Measurements from ENCODE around the gene ADCY7. TPM values are rescaled to one million over a fixed set of nuclear protein-coding genes. Genes with fewer than 3 reads are reported as not detected.

Gene ADCY7
- total RNA-seq, 4 donors from 2014 or later = 4.6 to 44.9 (median 14.1) TPM

DNA sequence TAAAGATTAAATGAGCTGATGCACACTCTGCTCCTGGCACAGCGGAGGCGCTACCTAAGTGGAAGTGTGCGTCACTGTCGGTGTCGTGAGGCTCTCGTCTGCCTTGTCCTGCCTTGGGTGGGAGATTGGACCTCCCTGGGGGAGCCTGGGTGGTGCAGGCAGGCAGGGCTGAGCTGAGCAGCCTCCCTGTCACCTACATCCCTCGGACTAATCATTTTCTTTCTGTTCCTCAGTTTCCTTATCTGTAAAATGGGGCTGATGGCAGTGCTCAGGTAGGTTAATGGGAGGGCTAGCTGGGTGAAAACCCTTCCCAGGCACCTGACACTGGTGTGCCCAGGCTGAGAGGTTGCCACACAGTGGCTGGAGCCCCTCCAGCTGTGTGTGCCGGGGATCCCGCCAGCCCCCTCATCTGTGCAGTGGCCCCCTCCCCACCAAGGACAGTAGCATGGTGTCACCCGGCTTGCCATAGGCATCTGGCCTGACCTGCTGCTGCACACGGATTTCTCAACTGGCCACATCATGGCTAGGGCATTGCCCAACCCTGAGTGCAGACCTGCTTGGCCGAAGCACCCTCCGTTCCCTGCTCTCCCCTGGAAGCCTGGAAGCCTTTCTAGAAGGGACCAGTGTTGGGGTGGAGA, 4.3 kb downstream of the ADCY7 start:
- no peak for DNase-seq
- Histone ChIP-seq H3K36me3 (no peaks in the 10 kb centered on the region), H3K27me3 (no peaks in the 10 kb centered on the region), H3K27ac (no peak overlapping the region), H3K4me1 (peaks cover 9 to 46% (median 20%) of the 10 kb centered on the region in 4 donors), H3K9me3 (no peaks in the 10 kb centered on the region), H3K4me3 (no peak overlapping the region)
- in situ Hi-C loops (cut with MboI; ENCODE audit: low pct_ligation_motif_present in 1 of 4, low pct_unique_long_range_greater_than_20kb in 1 of 4, low sequenced_read_pairs in 3 of 4) = no loop called here
- TF ChIP-seq, protein P1, sequence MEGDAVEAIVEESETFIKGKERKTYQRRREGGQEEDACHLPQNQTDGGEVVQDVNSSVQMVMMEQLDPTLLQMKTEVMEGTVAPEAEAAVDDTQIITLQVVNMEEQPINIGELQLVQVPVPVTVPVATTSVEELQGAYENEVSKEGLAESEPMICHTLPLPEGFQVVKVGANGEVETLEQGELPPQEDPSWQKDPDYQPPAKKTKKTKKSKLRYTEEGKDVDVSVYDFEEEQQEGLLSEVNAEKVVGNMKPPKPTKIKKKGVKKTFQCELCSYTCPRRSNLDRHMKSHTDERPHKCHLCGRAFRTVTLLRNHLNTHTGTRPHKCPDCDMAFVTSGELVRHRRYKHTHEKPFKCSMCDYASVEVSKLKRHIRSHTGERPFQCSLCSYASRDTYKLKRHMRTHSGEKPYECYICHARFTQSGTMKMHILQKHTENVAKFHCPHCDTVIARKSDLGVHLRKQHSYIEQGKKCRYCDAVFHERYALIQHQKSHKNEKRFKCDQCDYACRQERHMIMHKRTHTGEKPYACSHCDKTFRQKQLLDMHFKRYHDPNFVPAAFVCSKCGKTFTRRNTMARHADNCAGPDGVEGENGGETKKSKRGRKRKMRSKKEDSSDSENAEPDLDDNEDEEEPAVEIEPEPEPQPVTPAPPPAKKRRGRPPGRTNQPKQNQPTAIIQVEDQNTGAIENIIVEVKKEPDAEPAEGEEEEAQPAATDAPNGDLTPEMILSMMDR (IDR thresholded peaks at IDR 0.05) = no peak
- TF ChIP-seq POLR2AphosphoS5 (IDR thresholded peaks at IDR 0.05) (no peak), EP300 (IDR thresholded peaks at IDR 0.05; ENCODE audit: low read depth) (no peak), POLR2A (IDR thresholded peaks at IDR 0.05) (no peak)
- WGBS, 2 donors (ENCODE audit: low coverage in 1 of 2) = 83% methylated on average over 12 of the region's 13 CpGs; no CpG with 5 or more reads in 1 of the 2 donors
- intact Hi-C loops (cut with DNase I; ENCODE audit: low total_unique reads) = no loop called here

DNA sequence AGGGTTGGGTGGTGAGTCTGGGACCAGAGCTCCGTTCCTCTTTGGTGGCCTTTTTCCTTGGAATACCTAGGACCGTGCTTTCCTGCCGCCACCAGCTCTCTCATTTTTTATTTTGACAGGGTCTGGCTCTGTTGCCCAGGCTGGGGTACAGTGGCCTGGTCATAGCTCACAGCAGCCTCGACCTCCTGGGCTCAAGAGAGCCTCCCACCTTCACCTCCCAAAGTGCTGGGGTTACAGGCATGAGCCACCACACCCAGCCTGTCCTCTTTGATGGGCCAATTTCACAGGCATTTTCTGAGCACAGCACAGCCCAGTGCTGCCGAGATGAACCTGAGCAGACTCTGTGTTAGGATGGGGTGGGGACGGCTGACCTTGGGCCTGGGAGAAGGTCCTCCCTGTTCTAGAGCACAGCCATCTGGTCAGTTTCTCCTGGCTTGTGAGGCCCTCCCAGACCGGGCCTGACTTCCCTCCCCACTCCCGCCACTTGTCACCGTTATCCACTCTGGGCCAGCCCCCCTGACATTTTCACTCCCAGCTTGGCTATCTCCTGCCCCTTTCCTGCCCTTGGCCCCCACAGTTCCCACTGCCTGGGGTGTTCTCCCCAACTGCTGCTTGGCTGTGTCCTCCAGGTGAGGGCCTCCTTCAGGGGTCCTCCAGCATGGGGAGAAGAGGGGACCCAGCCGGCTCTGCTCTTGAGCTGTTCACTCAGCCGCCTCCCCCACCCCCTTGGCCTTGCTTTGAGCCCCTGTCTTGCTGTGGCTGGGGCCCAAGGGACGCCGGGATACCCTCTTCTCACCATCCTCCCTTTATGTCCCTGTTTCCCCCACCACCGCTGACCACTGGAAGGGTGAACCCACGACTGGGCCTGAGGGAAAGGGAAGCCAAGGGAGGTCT, 5.0 kb downstream of the ADCY7 start:
- Histone ChIP-seq H3K4me1 (peaks cover 9 to 38% (median 15%) of the 10 kb centered on the region in 4 donors), H3K27me3 (no peaks in the 10 kb centered on the region), H3K27ac (no peak overlapping the region), H3K9me3 (no peaks in the 10 kb centered on the region), H3K4me3 (no peak overlapping the region), H3K36me3 (no peaks in the 10 kb centered on the region)
- TF ChIP-seq POLR2A (IDR thresholded peaks at IDR 0.05) = no peak
- no peak for TF ChIP-seq EP300 (IDR thresholded peaks at IDR 0.05; ENCODE audit: low read depth)
- TF ChIP-seq POLR2AphosphoS5 (IDR thresholded peaks at IDR 0.05) = no peak
- TF ChIP-seq, protein P1 (IDR thresholded peaks at IDR 0.05) = no peak
- intact Hi-C loops (cut with DNase I; ENCODE audit: low total_unique reads) (no loop called here), in situ Hi-C loops (cut with MboI; ENCODE audit: low pct_ligation_motif_present in 1 of 4, low pct_unique_long_range_greater_than_20kb in 1 of 4, low sequenced_read_pairs in 3 of 4) (no loop called here)
- WGBS, 2 donors (ENCODE audit: low coverage in 1 of 2) = 83% methylated on average over 15 of the region's 15 CpGs; no CpG with 5 or more reads in 1 of the 2 donors
- DNase-seq = no peak

DNA sequence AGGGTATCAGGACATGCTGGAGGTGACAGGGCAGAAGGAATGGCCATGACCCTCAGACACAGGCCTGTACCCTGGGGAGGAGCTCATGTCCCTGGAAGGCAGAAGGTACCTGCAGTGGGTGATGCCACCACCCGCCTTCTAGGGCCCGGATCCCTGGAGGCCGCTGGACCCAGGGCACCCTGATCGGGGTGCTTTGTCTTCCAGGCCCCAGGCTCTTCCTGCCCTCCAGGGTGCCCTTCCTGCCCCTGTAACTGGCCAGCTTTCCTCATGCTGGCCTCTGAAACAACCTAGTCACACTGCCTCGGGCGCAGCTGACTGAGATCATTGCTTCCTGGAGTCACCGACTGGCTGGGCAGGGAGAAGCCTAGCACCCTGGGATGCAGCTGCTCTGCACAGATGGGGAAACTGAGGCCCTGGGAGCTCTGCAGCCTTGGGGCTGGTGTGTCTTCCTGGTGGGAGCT, 5.8 kb downstream of the ADCY7 start:
- WGBS, 2 donors (ENCODE audit: low coverage in 1 of 2) = 87% methylated on average over 7 of the region's 7 CpGs; no CpG with 5 or more reads in 1 of the 2 donors
- TF ChIP-seq POLR2A (IDR thresholded peaks at IDR 0.05) = no peak
- TF ChIP-seq, protein P1 (IDR thresholded peaks at IDR 0.05) = no peak
- no peak for TF ChIP-seq POLR2AphosphoS5 (IDR thresholded peaks at IDR 0.05)
- TF ChIP-seq EP300 (IDR thresholded peaks at IDR 0.05; ENCODE audit: low read depth) = no peak
- Histone ChIP-seq H3K27me3 (no peaks in the 10 kb centered on the region), H3K36me3 (no peaks in the 10 kb centered on the region), H3K4me1 (peaks cover 1 to 31% (median 8%) of the 10 kb centered on the region in 4 donors), H3K9me3 (no peaks in the 10 kb centered on the region), H3K27ac (no peak overlapping the region), H3K4me3 (no peak overlapping the region)
- intact Hi-C loops (cut with DNase I; ENCODE audit: low total_unique reads) (no loop called here), in situ Hi-C loops (cut with MboI; ENCODE audit: low pct_ligation_motif_present in 1 of 4, low pct_unique_long_range_greater_than_20kb in 1 of 4, low sequenced_read_pairs in 3 of 4) (no loop called here)
- no peak for DNase-seq

DNA sequence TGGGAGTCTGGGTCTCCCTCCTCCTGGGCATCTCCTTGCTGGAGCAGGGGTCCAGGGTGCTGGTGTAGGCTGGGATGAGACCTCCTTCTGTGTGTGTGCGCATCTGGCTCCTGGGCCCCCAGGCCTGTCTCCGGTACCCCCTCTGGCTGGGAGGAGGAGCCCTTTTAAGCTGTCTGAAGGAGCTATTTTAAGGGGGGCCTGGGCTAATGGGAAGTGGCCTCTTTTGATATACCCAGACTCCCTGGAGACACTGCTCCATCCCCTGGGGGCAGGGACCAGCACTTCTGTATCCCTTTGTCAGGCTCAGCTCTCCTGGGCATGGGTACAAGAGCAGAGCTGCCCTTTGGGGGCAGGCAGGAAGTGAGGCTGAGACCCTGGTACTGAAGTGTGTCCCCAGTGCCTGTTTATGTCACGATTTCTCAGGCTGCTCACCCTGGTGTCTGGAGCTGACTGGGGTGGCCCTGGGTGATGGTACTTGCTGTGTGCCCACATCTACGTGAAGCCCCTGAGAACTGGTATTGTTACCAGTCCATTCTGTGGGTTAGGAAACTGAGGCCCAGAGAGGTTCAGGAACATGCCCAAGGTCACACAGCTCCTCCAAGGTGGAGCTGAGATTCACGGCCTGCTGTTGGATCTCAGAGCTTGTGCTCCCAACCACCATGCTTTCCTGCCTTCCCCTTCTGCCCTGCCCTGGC, 6.5 kb downstream of the ADCY7 start:
- Histone ChIP-seq H3K27ac (no peak overlapping the region), H3K4me3 (no peak overlapping the region), H3K4me1 (peaks cover 0 to 24% (median 4%) of the 10 kb centered on the region in 4 donors), H3K36me3 (no peaks in the 10 kb centered on the region), H3K9me3 (no peaks in the 10 kb centered on the region), H3K27me3 (no peaks in the 10 kb centered on the region)
- TF ChIP-seq POLR2A (IDR thresholded peaks at IDR 0.05) (no peak), POLR2AphosphoS5 (IDR thresholded peaks at IDR 0.05) (no peak), EP300 (IDR thresholded peaks at IDR 0.05; ENCODE audit: low read depth) (no peak)
- TF ChIP-seq, protein P1 (IDR thresholded peaks at IDR 0.05) = no peak
- intact Hi-C loops (cut with DNase I; ENCODE audit: low total_unique reads) (no loop called here), in situ Hi-C loops (cut with MboI; ENCODE audit: low pct_ligation_motif_present in 1 of 4, low pct_unique_long_range_greater_than_20kb in 1 of 4, low sequenced_read_pairs in 3 of 4) (no loop called here)
- DNase-seq = no peak
- 91% methylated on average over 5 of the region's 5 CpGs; no CpG with 5 or more reads in 1 of the 2 donors for WGBS, 2 donors (ENCODE audit: low coverage in 1 of 2)
